HG03457 (cell line): ENCODE data around the gene ZCCHC7.

Experiments
- ATAC-seq: cut with Tn5 transposase; IDR thresholded peaks from one replicate; pipeline ENCODE4 v1.9.1; 2021; ENCODE audit warnings: moderate number of reproducible peaks; ENCODE audit not compliant: unreplicated experiment

ZCCHC7 gene

GRCh38 chr9:37243588-37244345, 123.4 kb downstream of the ZCCHC7 start:
- no peak for ATAC-seq

GRCh38 chr9:37246826-37247225, 126.5 kb downstream of the ZCCHC7 start:
- ATAC-seq, result no peak

DNA sequence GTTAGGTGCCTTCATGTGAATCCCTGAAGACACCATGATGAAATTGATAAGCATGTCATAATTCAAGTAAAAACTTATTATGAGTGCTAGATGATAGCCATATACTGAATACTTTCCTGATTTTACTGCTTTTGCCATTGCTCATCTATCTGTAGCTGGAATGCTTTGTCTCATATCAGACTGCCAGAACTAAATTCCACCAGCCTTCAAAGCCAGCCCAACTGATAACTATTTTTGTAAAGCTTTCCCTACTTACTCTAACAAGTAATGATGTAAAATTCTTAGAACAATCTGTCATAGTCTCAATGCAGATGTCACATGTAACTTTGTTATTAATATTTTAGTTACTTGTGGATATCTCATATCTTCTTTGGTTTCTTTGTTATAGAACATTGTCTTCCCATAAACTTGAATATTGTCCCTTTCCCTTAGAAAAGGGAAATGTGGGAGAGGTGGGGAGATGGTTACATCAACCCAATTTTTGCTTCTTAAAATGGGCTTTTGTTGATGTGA, 128.3 kb downstream of the ZCCHC7 start:
- no peak for ATAC-seq

DNA sequence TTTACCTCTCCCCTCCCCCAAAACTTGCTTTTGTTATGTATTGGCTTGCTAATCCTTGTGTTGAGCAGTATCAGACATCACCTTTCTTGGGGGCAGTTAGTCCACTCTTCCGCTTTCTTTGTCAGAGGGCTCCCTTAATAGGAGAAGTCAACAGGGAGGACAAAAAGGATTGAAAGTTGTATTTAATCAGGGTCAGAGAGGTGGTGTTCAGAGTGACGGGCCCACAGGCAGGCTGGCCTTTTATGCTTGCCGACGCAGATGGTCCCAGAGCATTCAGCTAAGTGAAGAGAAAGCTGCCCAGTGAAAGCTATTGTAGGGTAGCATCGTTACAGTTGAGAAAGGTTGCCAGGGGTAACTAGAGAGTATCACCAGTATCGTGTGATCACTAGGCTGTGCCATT, 131.1 kb downstream of the ZCCHC7 start:
- ATAC-seq, result no peak

- no peak for ATAC-seq
Measured at GRCh38 chr9:37253377-37253937, 133.1 kb downstream of the ZCCHC7 start.

DNA sequence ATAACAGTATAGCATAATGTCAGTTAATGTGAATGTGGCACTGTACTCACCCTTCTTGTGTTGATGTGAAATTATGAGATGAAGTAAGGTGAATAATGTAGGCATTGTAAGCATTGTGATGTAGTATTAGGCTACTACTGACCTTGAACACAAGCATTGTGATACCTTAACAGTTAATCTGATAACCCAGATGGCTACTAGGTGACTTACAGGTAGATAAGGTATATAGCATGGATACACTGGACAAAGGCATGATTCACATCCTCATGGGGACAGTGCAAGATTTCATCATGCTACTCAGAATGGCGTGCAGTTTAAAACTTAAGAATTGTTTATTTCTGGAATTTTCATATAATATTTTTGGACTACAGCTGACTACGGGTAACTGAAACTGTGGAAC, 134.8 kb downstream of the ZCCHC7 start:
- ATAC-seq, result no peak

GRCh38 chr9:37255944-37256862, 135.8 kb downstream of the ZCCHC7 start:
- no peak for ATAC-seq

- ATAC-seq, result no peak
Measured at GRCh38 chr9:37259951-37260350, 139.6 kb downstream of the ZCCHC7 start.

- no peak for ATAC-seq
Measured at GRCh38 chr9:37262410-37262809, 142.0 kb downstream of the ZCCHC7 start.

DNA sequence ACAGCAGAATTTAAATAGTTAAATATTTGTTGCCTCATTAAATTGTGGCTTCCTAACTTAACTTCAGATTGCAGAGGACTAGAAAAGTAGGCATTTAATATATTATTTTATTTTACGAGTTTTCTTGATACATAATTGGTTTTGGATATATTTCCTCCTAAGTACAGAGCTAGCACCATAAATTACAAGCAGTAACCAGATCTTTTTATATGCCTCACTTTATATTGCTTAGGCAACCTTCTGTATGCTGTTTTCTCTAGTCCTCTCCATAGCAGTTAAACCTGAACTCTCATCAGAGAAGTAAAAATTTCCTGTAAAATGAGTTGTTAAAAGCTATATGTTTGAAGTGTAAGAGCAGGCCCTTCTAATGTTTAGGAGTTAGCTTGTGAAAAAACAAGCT, 144.2 kb downstream of the ZCCHC7 start:
- ATAC-seq, result no peak

- no peak for ATAC-seq
Measured at GRCh38 chr9:37266630-37267029, 146.3 kb downstream of the ZCCHC7 start.

DNA sequence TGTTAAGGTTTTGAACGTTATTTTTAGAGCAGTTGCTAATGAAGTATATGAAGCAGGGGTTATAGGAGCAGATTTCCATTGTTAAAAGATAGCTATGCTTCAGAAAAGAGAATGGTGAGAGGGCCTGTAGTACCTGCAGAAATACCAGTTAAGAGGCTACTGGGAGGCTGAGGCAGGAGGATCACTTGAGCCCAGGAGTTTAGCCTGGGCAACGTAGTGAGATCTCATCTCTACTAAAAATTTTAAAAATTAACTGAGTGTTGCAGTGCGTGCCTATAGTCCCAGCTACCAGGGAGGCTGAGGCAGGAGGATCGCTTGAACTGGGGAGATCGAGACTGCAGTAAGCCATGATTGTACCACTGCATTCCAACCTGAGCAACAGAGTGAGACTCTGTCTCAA, 148.8 kb downstream of the ZCCHC7 start:
- no peak for ATAC-seq

DNA sequence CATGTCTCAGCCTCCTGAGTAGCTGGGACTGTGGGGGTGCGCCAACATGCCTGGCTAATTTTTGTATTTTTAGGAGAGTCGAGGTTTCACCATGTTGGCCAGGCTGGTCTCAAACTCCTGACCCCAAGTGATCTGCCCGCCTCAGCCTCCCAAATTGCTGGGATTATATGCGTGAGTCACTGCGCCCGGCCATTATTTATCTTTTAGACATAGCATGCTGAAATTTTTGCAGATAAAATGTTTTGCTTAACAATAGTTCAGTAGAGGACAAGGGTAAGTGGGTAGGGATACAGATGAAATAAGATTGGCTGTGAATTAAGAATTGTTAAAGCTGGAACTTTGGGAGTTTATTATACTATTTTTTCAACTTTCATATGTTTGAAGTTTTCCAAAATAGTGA, 151.3 kb downstream of the ZCCHC7 start:
- no peak for ATAC-seq

DNA sequence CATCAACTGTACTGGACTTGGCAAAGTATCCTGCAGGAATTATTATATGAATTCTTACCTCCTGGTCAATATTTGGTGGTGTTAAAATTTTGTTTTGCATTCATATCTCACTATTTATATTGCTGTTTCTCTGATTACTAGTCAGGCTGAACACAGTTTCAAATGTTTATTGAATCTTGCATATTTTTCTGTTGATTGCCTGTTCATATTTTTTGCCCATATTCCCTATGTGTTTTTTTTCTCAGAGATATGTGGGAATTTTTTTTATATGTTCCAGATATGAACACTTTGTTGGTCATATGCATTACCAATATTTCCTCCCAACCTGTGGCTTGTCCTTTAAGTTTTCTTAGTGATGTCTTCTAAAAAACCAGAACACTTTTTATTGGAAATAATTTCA, 153.2 kb downstream of the ZCCHC7 start:
- ATAC-seq, result no peak

GRCh38 chr9:37281541-37281940, 161.2 kb downstream of the ZCCHC7 start:
- ATAC-seq, result no peak

DNA sequence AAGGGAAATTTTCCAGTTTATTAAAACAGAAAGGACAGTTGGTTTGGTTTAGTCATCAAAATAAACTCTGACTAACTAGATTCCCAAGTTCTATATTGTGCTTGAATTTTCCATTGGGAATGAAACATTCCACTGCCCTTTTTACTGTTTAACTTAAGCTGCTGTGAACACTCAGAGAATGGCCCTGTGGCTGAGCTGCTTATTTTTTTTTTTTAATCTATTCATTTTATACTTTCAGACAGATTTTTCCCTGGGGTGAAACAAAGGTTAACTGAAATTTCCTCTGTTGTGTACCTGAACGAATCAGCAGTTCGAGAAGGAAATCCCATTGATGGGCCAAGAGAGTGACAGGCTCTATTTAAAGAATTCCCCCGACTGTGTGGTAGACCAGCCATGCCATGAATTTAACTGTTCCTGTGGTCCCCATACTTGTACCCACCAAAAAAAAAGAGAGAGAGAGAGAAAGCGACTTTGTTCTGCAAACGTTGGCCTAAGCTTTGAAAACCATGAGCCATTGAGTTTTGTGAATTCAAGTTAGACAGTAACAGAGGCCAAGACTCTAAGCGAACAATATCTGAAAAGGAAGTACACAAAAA, 163.5 kb downstream of the ZCCHC7 start:
- peak; percentile 51 for ATAC-seq

DNA sequence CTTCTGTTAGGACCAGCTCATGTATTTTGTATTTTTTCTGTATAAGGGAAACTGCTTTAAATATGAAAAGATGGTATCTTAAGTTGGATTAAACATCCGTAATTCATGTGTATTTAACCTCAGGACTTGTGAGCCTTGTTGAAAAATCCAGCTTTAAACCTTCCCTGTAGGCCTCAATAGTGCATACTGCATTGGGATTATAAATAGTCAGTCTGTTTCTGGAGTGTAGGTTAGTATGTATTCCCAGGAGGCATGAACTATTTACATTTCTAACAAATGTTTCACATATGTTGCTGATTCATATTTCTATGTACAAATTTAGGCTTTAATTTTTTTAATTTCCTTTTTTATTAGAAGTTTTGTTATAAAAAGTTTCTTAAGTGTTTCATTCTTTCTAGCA, 164.3 kb downstream of the ZCCHC7 start:
- no peak for ATAC-seq

GRCh38 chr9:37286530-37287175, 166.3 kb downstream of the ZCCHC7 start:
- ATAC-seq, result no peak

- ATAC-seq, result no peak
Measured at GRCh38 chr9:37287317-37287716, 166.9 kb downstream of the ZCCHC7 start.

DNA sequence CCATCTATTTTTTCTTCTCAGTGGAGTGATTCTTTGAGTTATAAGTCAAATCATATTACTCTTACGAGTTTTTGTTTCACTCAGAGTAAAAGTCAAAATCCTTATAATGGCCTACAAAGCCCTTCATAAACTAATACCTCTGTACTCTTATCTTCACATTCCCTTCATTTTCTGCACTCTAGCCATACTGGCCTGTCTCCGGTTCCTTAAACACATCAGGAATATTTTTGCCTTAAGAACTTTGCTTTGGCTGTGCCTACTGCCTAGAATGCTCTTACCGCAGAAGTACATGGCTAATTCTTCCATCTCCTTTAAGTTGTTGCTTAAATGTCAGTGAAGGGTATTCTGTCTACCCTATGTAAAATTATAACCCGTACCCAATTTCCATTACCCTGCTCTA, 169.3 kb downstream of the ZCCHC7 start:
- ATAC-seq, result no peak
